GM18507 (cell line): ENCODE data around the gene GON4L.
"Not testable (repeated sequence)": the region's sequence is repeated elsewhere in the genome, so short reads cannot be mapped to it uniquely, and the experiment has no call there.

ENCODE experiments used
- DNase-seq: peaks from one replicate; pipeline ENCODE4 v3.0.0; 2011; ENCODE audit warnings: low read depth; ENCODE audit not compliant: insufficient read length; ENCODE audit errors: extremely low spot score
- FAIRE-seq: peaks from 2 replicates; lab custom pipeline; 2011; peaks lifted over from hg19 to GRCh38; lab: Jason Lieb, UNC

GON4L gene

GRCh38 chr1:155763090-155763815, 93.8 kb downstream of the GON4L start:
- DNase-seq, FAIRE-seq: not testable (repeated sequence)

GRCh38 chr1:155761736-155762405, 95.1 kb downstream of the GON4L start:
- DNase-seq (no peak), FAIRE-seq (no peak)

GRCh38 chr1:155760751-155761475, 96.1 kb downstream of the GON4L start:
- FAIRE-seq = no peak
- DNase-seq = no peak

GRCh38 chr1:155759966-155760630, 96.9 kb downstream of the GON4L start:
- FAIRE-seq (no peak), DNase-seq (no peak)

- DNase-seq, FAIRE-seq: not testable (repeated sequence)
These were observed 98.0 kb downstream of the GON4L start for GRCh38 chr1:155759017-155759416.

GRCh38 chr1:155748141-155748540, 108.9 kb downstream of the GON4L start:
- FAIRE-seq = not testable (repeated sequence)

GRCh38 chr1:155747586-155747985, 109.4 kb downstream of the GON4L start:
- DNase-seq, FAIRE-seq: not testable (repeated sequence)

More at GRCh38 chr1:155748141-155748540, 108.9 kb downstream of the GON4L start:
- DNase-seq = not testable (repeated sequence)

- FAIRE-seq (peak; percentile 99), DNase-seq (peak; percentile 54)
These were observed 111.5 kb downstream of the GON4L start for GRCh38 chr1:155745284-155746228.

GRCh38 chr1:155744711-155745283, 112.2 kb downstream of the GON4L start:
- DNase-seq (no peak), FAIRE-seq (no peak)

- no peak for FAIRE-seq
- DNase-seq = no peak
These were observed 115.1 kb downstream of the GON4L start for GRCh38 chr1:155741908-155742307.

- FAIRE-seq = no peak
- no peak for DNase-seq
These were observed 116.0 kb downstream of the GON4L start for GRCh38 chr1:155740995-155741394.

- FAIRE-seq (peak; percentile 42), DNase-seq (no peak)
These were observed 127.7 kb downstream of the GON4L start for GRCh38 chr1:155729031-155729898.

GRCh38 chr1:155725142-155725541, 131.9 kb downstream of the GON4L start:
- no peak for FAIRE-seq
- no peak for DNase-seq

- FAIRE-seq (no peak), DNase-seq (no peak)
These were observed 137.3 kb downstream of the GON4L start for GRCh38 chr1:155719703-155720102.

- not testable (repeated sequence) for DNase-seq, FAIRE-seq
These were observed 138.4 kb downstream of the GON4L start for GRCh38 chr1:155718524-155719115.

- peak; percentile 80 for FAIRE-seq
These were observed 140.0 kb downstream of the GON4L start for GRCh38 chr1:155717041-155717440.

GRCh38 chr1:155715777-155716176, 141.2 kb downstream of the GON4L start:
- FAIRE-seq (no peak), DNase-seq (no peak)

More at GRCh38 chr1:155717041-155717440, 140.0 kb downstream of the GON4L start:
- peak; percentile 23 for DNase-seq
